HG03025 (cell line): Measurements from ENCODE around the gene CAMK2A.
"Not testable (repeated sequence)": the region's sequence is repeated elsewhere in the genome, so short reads cannot be mapped to it uniquely, and the experiment has no call there.

Source experiments
- ATAC-seq: cut with Tn5 transposase; IDR thresholded peaks from one replicate; pipeline ENCODE4 v1.9.1; 2021; ENCODE audit warnings: mild to moderate bottlenecking, moderate library complexity; ENCODE audit not compliant: unreplicated experiment, low FRiP score

CAMK2A gene

GRCh38 chr5:150242251-150242894 lies 47.2 kb downstream of the CAMK2A start:
- ATAC-seq = no peak

- no peak for ATAC-seq
Measured at GRCh38 chr5:150241298-150242160, 48.0 kb downstream of the CAMK2A start.

GRCh38 chr5:150239794-150240122 lies 49.8 kb downstream of the CAMK2A start:
- ATAC-seq = no peak

GRCh38 chr5:150239099-150239793 lies 50.3 kb downstream of the CAMK2A start:
- ATAC-seq = no peak

DNA sequence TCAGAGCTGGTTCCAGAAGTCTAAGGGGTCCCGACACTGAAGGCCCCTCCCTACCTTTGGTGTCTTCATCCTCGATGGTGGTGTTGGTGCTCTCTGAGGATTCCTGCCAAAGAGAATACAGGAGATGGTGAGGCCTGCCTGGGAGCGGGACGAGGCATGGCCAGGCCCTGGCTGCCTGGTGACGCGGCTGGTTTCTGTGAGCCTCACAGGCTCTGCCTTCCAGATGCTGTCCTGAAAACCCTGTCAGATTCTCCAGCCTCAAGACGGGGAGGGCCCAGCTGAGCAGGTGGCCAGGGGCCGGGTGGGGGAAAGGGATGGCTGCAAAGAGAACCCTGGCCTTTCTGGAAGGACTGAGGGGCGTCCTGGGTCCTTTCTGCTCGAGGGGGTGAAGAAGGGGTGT lies 50.9 kb downstream of the CAMK2A start:
- no peak for ATAC-seq

DNA sequence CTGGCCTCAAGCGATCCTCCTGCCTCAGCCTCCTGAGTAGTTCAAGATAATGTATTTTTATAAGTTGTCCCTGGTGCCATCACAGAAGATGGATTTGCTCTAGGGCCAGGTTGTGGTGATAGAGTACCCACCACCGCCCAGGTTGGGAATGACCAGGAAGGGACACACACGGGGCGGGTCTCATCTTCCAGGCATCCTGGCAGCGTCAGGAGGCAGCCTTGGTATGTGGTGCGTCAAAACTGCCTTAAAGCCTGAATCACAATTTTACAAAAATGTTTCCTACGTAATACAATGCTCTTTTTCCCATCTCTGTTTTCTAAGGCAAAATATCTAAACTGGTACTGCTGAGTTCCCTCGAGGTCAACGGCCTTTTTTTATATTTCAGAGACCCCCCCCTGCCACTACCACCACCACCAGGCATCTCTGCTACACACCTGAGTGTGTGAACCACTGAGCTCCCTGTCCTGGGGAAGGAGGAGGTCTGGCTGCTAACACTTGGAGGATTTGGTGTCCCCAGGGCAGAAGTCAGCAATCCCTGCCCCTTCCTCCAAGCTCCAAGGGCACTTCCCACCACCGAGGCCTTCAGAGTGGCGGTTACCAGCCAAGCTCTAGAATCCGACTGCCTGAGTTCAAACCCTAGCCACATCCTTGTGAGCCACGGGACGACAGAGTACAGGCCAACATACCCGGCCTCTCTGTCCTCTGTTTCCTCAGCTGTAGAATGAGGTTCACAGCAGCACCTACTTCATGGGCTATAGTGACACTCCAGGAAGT lies 52.4 kb downstream of the CAMK2A start:
- ATAC-seq = no peak

DNA sequence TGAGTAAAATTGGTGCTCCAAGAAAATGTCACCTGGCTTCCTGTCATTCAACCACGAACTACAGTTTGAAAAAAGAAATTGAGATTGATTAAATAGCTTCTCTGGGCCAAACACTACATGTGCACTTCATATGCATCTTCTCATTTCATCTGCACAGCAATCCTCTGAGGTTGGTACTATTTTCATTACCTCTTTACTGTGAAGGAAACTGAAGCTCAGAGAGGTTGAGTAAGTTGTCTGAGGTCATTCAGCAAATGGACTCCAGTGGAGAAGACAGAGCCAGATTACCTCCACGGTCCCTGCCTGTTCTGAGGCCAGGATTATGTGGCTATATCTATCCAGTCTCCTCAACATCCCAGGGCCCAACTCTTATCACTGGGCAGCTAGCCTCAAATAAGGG lies 53.3 kb downstream of the CAMK2A start:
- ATAC-seq = no peak

GRCh38 chr5:150235500-150235854 lies 54.1 kb downstream of the CAMK2A start:
- no peak for ATAC-seq

GRCh38 chr5:150234576-150235499 lies 54.7 kb downstream of the CAMK2A start:
- ATAC-seq = no peak

DNA sequence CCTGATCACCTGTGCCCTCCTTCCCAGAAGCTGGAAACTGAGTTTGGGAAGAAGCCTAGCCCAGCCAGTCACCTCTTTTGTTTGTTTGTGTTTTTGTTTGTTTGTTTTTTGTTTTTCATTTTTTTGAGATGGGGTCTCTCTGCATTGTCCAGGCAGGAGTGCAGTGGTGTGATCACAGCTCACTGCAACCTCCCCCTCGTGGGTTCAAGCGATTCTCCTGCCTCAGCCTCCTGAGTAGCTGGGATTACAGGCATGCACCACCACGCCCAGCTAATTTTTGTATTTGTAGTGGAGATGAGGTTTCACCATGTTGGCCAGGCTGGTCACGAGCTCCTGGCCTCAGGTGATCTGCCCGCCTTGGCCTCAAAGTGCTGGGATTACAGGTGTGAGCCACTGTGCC lies 55.9 kb downstream of the CAMK2A start:
- not testable (repeated sequence) for ATAC-seq

GRCh38 chr5:150230842-150231241 lies 58.7 kb downstream of the CAMK2A start:
- no peak for ATAC-seq

DNA sequence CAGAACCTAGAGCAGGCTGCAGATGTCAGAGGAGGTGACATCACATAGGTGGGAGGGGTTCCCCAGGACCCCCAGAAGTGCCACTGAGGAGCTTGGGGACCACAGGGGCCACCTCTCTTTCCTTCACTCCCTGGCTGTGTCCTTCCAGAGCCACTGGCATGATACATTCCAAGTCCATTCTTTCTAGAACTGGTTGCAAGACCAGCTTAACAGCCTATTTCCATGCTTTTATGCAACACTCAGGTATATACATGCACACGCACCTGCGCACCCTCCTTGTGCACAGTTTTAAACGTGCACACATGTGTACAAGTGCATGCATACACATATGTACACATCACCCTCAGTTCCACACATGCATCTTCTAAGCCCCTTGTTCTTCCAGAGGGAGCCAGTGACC lies 60.0 kb downstream of the CAMK2A start:
- ATAC-seq = no peak

GRCh38 chr5:150227606-150228273 lies 61.8 kb downstream of the CAMK2A start:
- no peak for ATAC-seq

DNA sequence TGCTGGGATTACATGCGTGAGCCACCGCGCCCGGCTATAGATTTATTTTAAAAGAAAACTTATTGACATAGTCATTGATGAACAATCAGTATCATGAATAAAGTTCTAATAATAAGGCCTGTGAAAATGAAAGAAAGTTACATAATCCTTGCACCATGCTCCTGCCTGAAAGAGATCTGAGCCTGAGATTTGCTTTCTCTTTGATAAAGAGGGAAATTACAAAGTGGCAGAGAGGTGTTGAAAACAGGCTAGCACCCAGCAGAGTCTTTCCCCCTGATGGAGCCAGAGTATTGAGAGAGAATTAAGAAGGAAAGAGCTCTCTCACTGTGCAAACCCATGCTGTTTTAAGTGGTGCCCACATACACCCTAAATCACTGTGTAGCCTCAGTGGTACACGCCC lies 62.5 kb downstream of the CAMK2A start:
- ATAC-seq = no peak

DNA sequence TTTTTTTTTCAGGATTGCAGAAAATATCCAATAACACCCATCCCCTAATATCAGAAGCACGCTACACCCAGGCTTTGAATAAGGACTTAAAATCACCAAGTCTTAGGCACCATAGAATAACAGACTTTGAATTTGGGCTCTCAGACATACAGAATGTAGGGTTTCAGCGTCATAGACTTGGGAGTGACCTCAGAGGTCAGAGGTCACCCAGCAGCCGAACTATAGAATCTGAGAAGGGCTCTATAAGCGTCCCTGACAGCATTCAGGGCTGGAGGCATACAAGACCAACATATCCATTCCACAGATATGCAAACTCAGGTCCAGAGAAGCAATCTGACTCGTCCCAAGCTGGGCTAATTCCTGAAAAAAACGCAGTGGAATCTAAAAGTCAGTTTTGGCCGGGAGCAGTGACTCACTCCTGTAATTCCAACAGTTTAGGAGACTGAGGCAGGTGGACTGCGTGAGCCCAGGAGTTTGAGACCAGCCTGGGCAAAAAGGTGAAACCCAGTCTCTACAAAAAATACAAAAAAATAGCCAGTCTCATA lies 65.0 kb downstream of the CAMK2A start:
- no peak for ATAC-seq

DNA sequence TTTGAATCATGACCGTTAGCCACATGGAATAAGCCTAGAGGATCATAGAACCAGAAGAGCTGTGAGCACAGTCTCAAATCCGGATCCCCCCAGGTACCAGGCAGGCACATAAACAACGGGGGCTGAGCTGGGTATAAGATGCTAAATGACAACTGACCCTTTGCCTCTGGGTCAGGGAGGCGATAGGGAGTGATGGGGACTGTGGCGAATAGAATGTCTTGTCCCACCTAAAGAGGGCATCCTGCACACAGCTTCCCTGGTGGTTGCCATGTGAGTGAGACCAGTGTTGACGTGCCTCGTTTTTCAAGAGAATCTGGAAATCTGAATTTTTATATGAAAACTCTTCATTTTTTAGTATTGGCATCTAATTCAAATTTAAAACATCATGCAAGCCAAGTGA lies 66.1 kb downstream of the CAMK2A start:
- no peak for ATAC-seq

DNA sequence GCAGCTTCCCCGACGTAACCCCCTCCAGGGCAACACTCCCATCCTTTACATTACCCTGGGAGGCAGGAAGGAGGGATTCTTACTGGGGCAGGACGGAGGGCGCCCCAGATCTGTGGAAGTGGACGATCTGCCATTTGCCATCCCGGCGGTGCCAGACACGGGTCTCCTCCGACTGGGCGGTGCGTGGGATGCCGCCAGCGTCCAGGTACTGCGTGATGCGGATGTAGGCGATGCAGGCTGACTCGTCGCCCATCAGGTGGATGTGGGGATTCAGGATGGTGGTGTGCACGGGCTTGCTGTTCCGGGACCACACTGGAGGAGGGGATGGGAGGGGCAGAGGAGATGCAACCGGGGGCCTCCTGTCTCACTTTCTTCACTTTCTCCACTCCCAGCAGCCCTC lies 66.7 kb downstream of the CAMK2A start:
- no peak for ATAC-seq

DNA sequence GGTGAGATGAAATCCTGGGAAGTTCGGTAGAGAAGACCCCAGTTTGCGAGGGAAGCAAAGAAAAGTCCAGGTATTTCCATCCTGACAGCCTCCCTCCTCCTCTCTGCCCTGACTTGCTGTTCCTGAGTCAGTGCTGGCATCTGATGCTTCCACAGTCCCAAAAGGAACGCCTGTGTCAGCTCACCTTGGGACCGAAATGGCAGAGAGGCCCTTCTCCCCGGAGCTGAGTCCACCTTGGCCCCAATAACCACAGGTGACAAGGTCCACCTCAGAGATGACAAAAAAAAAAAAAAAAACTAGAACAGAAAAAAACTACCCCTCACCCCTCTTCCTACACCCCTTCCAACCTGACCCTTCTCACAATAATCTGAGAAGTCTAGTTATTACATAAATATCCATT lies 68.1 kb downstream of the CAMK2A start:
- ATAC-seq = no peak

GRCh38 chr5:150219861-150220260 lies 69.7 kb downstream of the CAMK2A start:
- no peak for ATAC-seq
